ENCODE results near the gene RASGRP2. TPM values are rescaled to one million over a fixed set of nuclear protein-coding genes. Genes with fewer than 3 reads are reported as not detected.

RASGRP2 gene
- total and polyA plus RNA-seq, 7 donors: 2.6 to 14.7 (median 8.0) TPM

- DNase-seq (no peak), ATAC-seq (no peak)
- WGBS, 3 donors: 71 to 77% (median 76%) methylated on average over 1 of the region's 1 CpG
- no peaks in the 10 kb centered on the region for H3K9me3 ChIP-seq
- peaks cover 0 to 2% (median 0%) of the 10 kb centered on the region in 3 donors for H3K27me3 ChIP-seq (ENCODE audit: insufficient read depth in 3 of 3, low read length in 2 of 3)
- H3K4me1 ChIP-seq: no peaks in the 10 kb centered on the region
- TF ChIP-seq CTCF (IDR thresholded peaks at IDR 0.05): no peak
- intact Hi-C loops (cut with DNase I): no loop called here
- H3K27ac ChIP-seq: no peak overlapping the region
- H3K4me3 ChIP-seq: no peak overlapping the region
- no peaks in the 10 kb centered on the region for H3K36me3 ChIP-seq (ENCODE audit: insufficient read depth in 1 of 2, low read depth in 1 of 2)
These were observed 45.5 kb downstream of the RASGRP2 start for GRCh38 chr11:64698427-64698826.

- Histone ChIP-seq H3K27ac (no peak overlapping the region), H3K36me3 (ENCODE audit: insufficient read depth in 1 of 2, low read depth in 1 of 2) (no peaks in the 10 kb centered on the region), H3K4me3 (no peak overlapping the region), H3K27me3 (ENCODE audit: insufficient read depth in 3 of 3, low read length in 2 of 3) (peaks cover 0 to 2% (median 0%) of the 10 kb centered on the region in 3 donors), H3K9me3 (no peaks in the 10 kb centered on the region), H3K4me1 (no peaks in the 10 kb centered on the region)
- intact Hi-C loops (cut with DNase I): no loop called here
- WGBS, 3 donors: 79 to 86% (median 86%) methylated on average over 7 of the region's 7 CpGs
- TF ChIP-seq CTCF (IDR thresholded peaks at IDR 0.05): no peak
- ATAC-seq (no peak), DNase-seq (no peak)
These were observed 46.1 kb downstream of the RASGRP2 start for GRCh38 chr11:64697663-64698375.

GRCh38 chr11:64696045-64696444 lies 47.9 kb downstream of the RASGRP2 start:
- no peak overlapping the region for H3K4me3 ChIP-seq
- peaks cover 0 to 2% (median 0%) of the 10 kb centered on the region in 3 donors for H3K27me3 ChIP-seq (ENCODE audit: insufficient read depth in 3 of 3, low read length in 2 of 3)
- intact Hi-C loops (cut with DNase I): no loop called here
- no peaks in the 10 kb centered on the region for H3K9me3 ChIP-seq
- H3K4me1 ChIP-seq: no peaks in the 10 kb centered on the region
- ATAC-seq: no peak
- no peak for DNase-seq
- no peak for TF ChIP-seq CTCF (IDR thresholded peaks at IDR 0.05)
- H3K36me3 ChIP-seq (ENCODE audit: insufficient read depth in 1 of 2, low read depth in 1 of 2): no peaks in the 10 kb centered on the region
- 93 to 94% (median 93%) methylated on average over 8 of the region's 8 CpGs for WGBS, 3 donors
- no peak overlapping the region for H3K27ac ChIP-seq

DNA sequence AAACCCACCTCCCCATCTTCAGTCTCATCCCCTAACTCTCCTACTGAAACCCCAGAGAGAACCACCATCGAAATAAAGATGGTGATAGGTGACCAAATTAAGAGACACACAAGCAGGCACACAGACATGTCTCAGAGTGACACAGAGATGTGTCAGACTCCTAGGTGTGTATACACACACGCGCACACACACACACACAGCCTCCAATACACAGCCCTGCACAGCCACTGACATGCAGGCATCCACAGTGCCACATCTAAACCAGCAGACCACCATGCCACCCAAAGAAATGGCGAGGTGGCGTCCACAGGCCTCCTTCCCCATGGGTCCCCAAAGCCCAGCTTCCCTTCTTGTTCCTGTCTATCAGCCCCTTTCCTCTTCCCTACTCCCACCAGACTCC lies 48.4 kb downstream of the RASGRP2 start:
- ATAC-seq (no peak), DNase-seq (no peak)
- intact Hi-C loops (cut with DNase I): no loop called here
- H3K27ac ChIP-seq: no peak overlapping the region
- H3K36me3 ChIP-seq (ENCODE audit: insufficient read depth in 1 of 2, low read depth in 1 of 2): no peaks in the 10 kb centered on the region
- H3K27me3 ChIP-seq (ENCODE audit: insufficient read depth in 3 of 3, low read length in 2 of 3): peaks cover 0 to 2% (median 0%) of the 10 kb centered on the region in 3 donors
- H3K4me1 ChIP-seq: no peaks in the 10 kb centered on the region
- TF ChIP-seq CTCF (IDR thresholded peaks at IDR 0.05): no peak
- 95 to 100% (median 95%) methylated on average over 5 of the region's 5 CpGs for WGBS, 3 donors
- no peaks in the 10 kb centered on the region for H3K9me3 ChIP-seq
- no peak overlapping the region for H3K4me3 ChIP-seq

Data from psoas muscle (tissue), 8 donors.